ENCODE results near the gene SLC22A31.
"Not testable (repeated sequence)": the region's sequence is repeated elsewhere in the genome, so short reads cannot be mapped to it uniquely, and the experiment has no call there.

The SLC22A31 gene

GRCh38 chr16:89192186-89192955 is 8.0 kb downstream of the SLC22A31 start:
- H3K27me3 Mint-ChIP-seq; H3K4me3 Mint-ChIP-seq; H3K9me3 Mint-ChIP-seq; H3K36me3 Mint-ChIP-seq (ENCODE audit: low read depth); H3K4me1 Mint-ChIP-seq (ENCODE audit: low read depth); H3K27ac Mint-ChIP-seq: not testable (repeated sequence)
- peak; percentile 86 for DNase-seq

GRCh38 chr16:89191901-89192185 is 8.5 kb downstream of the SLC22A31 start:
- H3K27me3 Mint-ChIP-seq, result no peaks in the 10 kb centered on the region
- no peaks in the 10 kb centered on the region for H3K36me3 Mint-ChIP-seq (ENCODE audit: low read depth)
- no peak overlapping the region for H3K4me3 Mint-ChIP-seq
- peak; percentile 55 for DNase-seq
- H3K4me1 Mint-ChIP-seq (ENCODE audit: low read depth), result peaks cover 3% of the 10 kb centered on the region
- H3K27ac Mint-ChIP-seq, result no peak overlapping the region
- H3K9me3 Mint-ChIP-seq, result no peaks in the 10 kb centered on the region

- no peaks in the 10 kb centered on the region for H3K27me3 Mint-ChIP-seq
- DNase-seq, result no peak
- no peaks in the 10 kb centered on the region for H3K9me3 Mint-ChIP-seq
- no peaks in the 10 kb centered on the region for H3K36me3 Mint-ChIP-seq (ENCODE audit: low read depth)
- peaks cover 3% of the 10 kb centered on the region for H3K4me1 Mint-ChIP-seq (ENCODE audit: low read depth)
- no peak overlapping the region for H3K4me3 Mint-ChIP-seq
- H3K27ac Mint-ChIP-seq, result no peak overlapping the region
These were observed 9.1 kb downstream of the SLC22A31 start for GRCh38 chr16:89191033-89191900.

- Mint-ChIP-seq H3K4me1 (ENCODE audit: low read depth) (peaks cover 3% of the 10 kb centered on the region), H3K27ac (no peak overlapping the region), H3K9me3 (no peaks in the 10 kb centered on the region), H3K27me3 (no peaks in the 10 kb centered on the region), H3K36me3 (ENCODE audit: low read depth) (no peaks in the 10 kb centered on the region), H3K4me3 (no peak overlapping the region)
- DNase-seq, result no peak
These were observed 10.0 kb downstream of the SLC22A31 start for GRCh38 chr16:89190150-89190958.

- H3K4me3 Mint-ChIP-seq, result no peak overlapping the region
- no peak overlapping the region for H3K27ac Mint-ChIP-seq
- DNase-seq, result no peak
- no peaks in the 10 kb centered on the region for H3K9me3 Mint-ChIP-seq
- peaks cover 3% of the 10 kb centered on the region for H3K4me1 Mint-ChIP-seq (ENCODE audit: low read depth)
- H3K27me3 Mint-ChIP-seq, result no peaks in the 10 kb centered on the region
- H3K36me3 Mint-ChIP-seq (ENCODE audit: low read depth), result no peaks in the 10 kb centered on the region
These were observed 10.8 kb downstream of the SLC22A31 start for GRCh38 chr16:89189358-89190025.

GRCh38 chr16:89188471-89189357 is 11.6 kb downstream of the SLC22A31 start:
- H3K9me3 Mint-ChIP-seq; H3K4me3 Mint-ChIP-seq; H3K36me3 Mint-ChIP-seq (ENCODE audit: low read depth); DNase-seq; H3K27me3 Mint-ChIP-seq; H3K27ac Mint-ChIP-seq; H3K4me1 Mint-ChIP-seq (ENCODE audit: low read depth): not testable (repeated sequence)

GRCh38 chr16:89187770-89188392 is 12.5 kb downstream of the SLC22A31 start:
- Mint-ChIP-seq H3K27me3 (no peaks in the 10 kb centered on the region), H3K4me1 (ENCODE audit: low read depth) (peaks cover 3% of the 10 kb centered on the region), H3K9me3 (no peaks in the 10 kb centered on the region), H3K27ac (no peak overlapping the region), H3K4me3 (no peak overlapping the region), H3K36me3 (ENCODE audit: low read depth) (no peaks in the 10 kb centered on the region)
- DNase-seq, result no peak

GRCh38 chr16:89187032-89187769 is 13.1 kb downstream of the SLC22A31 start:
- H3K4me3 Mint-ChIP-seq, result no peak overlapping the region
- no peaks in the 10 kb centered on the region for H3K36me3 Mint-ChIP-seq (ENCODE audit: low read depth)
- H3K9me3 Mint-ChIP-seq, result no peaks in the 10 kb centered on the region
- H3K27me3 Mint-ChIP-seq, result no peaks in the 10 kb centered on the region
- H3K4me1 Mint-ChIP-seq (ENCODE audit: low read depth), result peaks cover 4% of the 10 kb centered on the region
- DNase-seq, result peak; percentile 62
- H3K27ac Mint-ChIP-seq, result peak overlapping the region; percentile 26

- not testable (repeated sequence) for H3K9me3 Mint-ChIP-seq; H3K36me3 Mint-ChIP-seq (ENCODE audit: low read depth); H3K4me1 Mint-ChIP-seq (ENCODE audit: low read depth); H3K27me3 Mint-ChIP-seq; DNase-seq; H3K27ac Mint-ChIP-seq; H3K4me3 Mint-ChIP-seq
These were observed 13.7 kb downstream of the SLC22A31 start for GRCh38 chr16:89186593-89187031.

GRCh38 chr16:89185887-89186592 is 14.3 kb downstream of the SLC22A31 start:
- H3K4me3 Mint-ChIP-seq; DNase-seq; H3K36me3 Mint-ChIP-seq (ENCODE audit: low read depth); H3K27ac Mint-ChIP-seq; H3K9me3 Mint-ChIP-seq; H3K4me1 Mint-ChIP-seq (ENCODE audit: low read depth); H3K27me3 Mint-ChIP-seq: not testable (repeated sequence)

GRCh38 chr16:89184933-89185794 is 15.2 kb downstream of the SLC22A31 start:
- Mint-ChIP-seq H3K27me3 (no peaks in the 10 kb centered on the region), H3K27ac (no peak overlapping the region)
- DNase-seq, result no peak

GRCh38 chr16:89184677-89184932 is 15.7 kb downstream of the SLC22A31 start:
- peaks cover 4% of the 10 kb centered on the region for H3K4me1 Mint-ChIP-seq (ENCODE audit: low read depth)
- H3K27me3 Mint-ChIP-seq, result no peaks in the 10 kb centered on the region
- no peaks in the 10 kb centered on the region for H3K9me3 Mint-ChIP-seq
- no peak overlapping the region for H3K4me3 Mint-ChIP-seq
- no peaks in the 10 kb centered on the region for H3K36me3 Mint-ChIP-seq (ENCODE audit: low read depth)
- DNase-seq, result no peak
- H3K27ac Mint-ChIP-seq, result no peak overlapping the region

More at GRCh38 chr16:89184933-89185794, 15.2 kb downstream of the SLC22A31 start:
- Mint-ChIP-seq H3K4me3 (no peak overlapping the region), H3K9me3 (no peaks in the 10 kb centered on the region), H3K36me3 (ENCODE audit: low read depth) (no peaks in the 10 kb centered on the region), H3K4me1 (ENCODE audit: low read depth) (peaks cover 4% of the 10 kb centered on the region)

Data from activated T-cell treated with anti-CD3 and anti-CD28 coated beads, Interleukin-2, amount 50 U/mL, for 24 hours (primary cell).